Measurements from ENCODE around the gene ACTG2. TPM values are rescaled to one million over a fixed set of nuclear protein-coding genes. Genes with fewer than 3 reads are reported as not detected.

Gene ACTG2
- total RNA-seq, 4 donors from 2014 or later, result 394 to 3,499 (median 729) TPM

- Histone ChIP-seq H3K4me3 (no peak overlapping the region), H3K9me3 (no peaks in the 10 kb centered on the region), H3K27ac (no peak overlapping the region), H3K36me3 (no peaks in the 10 kb centered on the region), H3K4me1 (peaks cover 18 to 50% (median 38%) of the 10 kb centered on the region in 4 donors), H3K27me3 (no peaks in the 10 kb centered on the region)
- intact Hi-C loops (cut with DNase I; ENCODE audit: low total_unique reads) (no loop called here), in situ Hi-C loops (cut with MboI; ENCODE audit: low pct_ligation_motif_present in 1 of 4, low pct_unique_long_range_greater_than_20kb in 1 of 4, low sequenced_read_pairs in 3 of 4) (no loop called here)
- TF ChIP-seq POLR2A (IDR thresholded peaks at IDR 0.05) (no peak), POLR2AphosphoS5 (IDR thresholded peaks at IDR 0.05) (no peak), CTCF (IDR thresholded peaks at IDR 0.05) (no peak), EP300 (IDR thresholded peaks at IDR 0.05; ENCODE audit: low read depth) (no peak)
- 67 to 84% methylated on average over 1 to 2 of the region's 2 CpGs for WGBS, 2 donors (ENCODE audit: low coverage in 1 of 2)
- DNase-seq, result no peak
Measured at GRCh38 chr2:73930386-73930785, 37.6 kb downstream of the ACTG2 start.

- no peak for TF ChIP-seq CTCF (IDR thresholded peaks at IDR 0.05)
- no peak for TF ChIP-seq POLR2AphosphoS5 (IDR thresholded peaks at IDR 0.05)
- no peak for TF ChIP-seq EP300 (IDR thresholded peaks at IDR 0.05; ENCODE audit: low read depth)
- TF ChIP-seq POLR2A (IDR thresholded peaks at IDR 0.05), result no peak
- Histone ChIP-seq H3K9me3 (no peaks in the 10 kb centered on the region), H3K27me3 (no peaks in the 10 kb centered on the region), H3K27ac (no peak overlapping the region), H3K4me3 (no peak overlapping the region), H3K36me3 (no peaks in the 10 kb centered on the region), H3K4me1 (peaks cover 18 to 46% (median 36%) of the 10 kb centered on the region in 4 donors)
- 84 to 93% methylated on average over 5 to 7 of the region's 7 CpGs for WGBS, 2 donors (ENCODE audit: low coverage in 1 of 2)
- DNase-seq, result no peak
- in situ Hi-C loops (cut with MboI; ENCODE audit: low pct_ligation_motif_present in 1 of 4, low pct_unique_long_range_greater_than_20kb in 1 of 4, low sequenced_read_pairs in 3 of 4) (no loop called here), intact Hi-C loops (cut with DNase I; ENCODE audit: low total_unique reads) (no loop called here)
Measured at GRCh38 chr2:73931531-73932500, 39.0 kb downstream of the ACTG2 start.

GRCh38 chr2:73933194-73933593 lies 40.4 kb downstream of the ACTG2 start:
- Histone ChIP-seq H3K9me3 (no peaks in the 10 kb centered on the region), H3K36me3 (no peaks in the 10 kb centered on the region), H3K4me1 (peaks cover 16 to 40% (median 26%) of the 10 kb centered on the region in 4 donors), H3K27me3 (no peaks in the 10 kb centered on the region), H3K27ac (no peak overlapping the region), H3K4me3 (no peak overlapping the region)
- intact Hi-C loops (cut with DNase I; ENCODE audit: low total_unique reads), result no loop called here
- WGBS, 2 donors (ENCODE audit: low coverage in 1 of 2), result 75 to 92% methylated on average over 3 of the region's 3 CpGs
- DNase-seq, result no peak
- in situ Hi-C loops (cut with MboI; ENCODE audit: low pct_ligation_motif_present in 1 of 4, low pct_unique_long_range_greater_than_20kb in 1 of 4, low sequenced_read_pairs in 3 of 4), result no loop called here
- no peak for TF ChIP-seq POLR2AphosphoS5 (IDR thresholded peaks at IDR 0.05)
- no peak for TF ChIP-seq POLR2A (IDR thresholded peaks at IDR 0.05)
- TF ChIP-seq CTCF (IDR thresholded peaks at IDR 0.05), result no peak
- TF ChIP-seq EP300 (IDR thresholded peaks at IDR 0.05; ENCODE audit: low read depth), result no peak

GRCh38 chr2:73935641-73936040 lies 42.8 kb downstream of the ACTG2 start:
- Histone ChIP-seq H3K36me3 (no peaks in the 10 kb centered on the region), H3K27ac (no peak overlapping the region), H3K27me3 (no peaks in the 10 kb centered on the region), H3K4me3 (no peak overlapping the region), H3K9me3 (no peaks in the 10 kb centered on the region), H3K4me1 (peaks cover 0 to 19% (median 6%) of the 10 kb centered on the region in 4 donors)
- TF ChIP-seq POLR2AphosphoS5 (IDR thresholded peaks at IDR 0.05) (no peak), POLR2A (IDR thresholded peaks at IDR 0.05) (no peak), CTCF (IDR thresholded peaks at IDR 0.05) (no peak), EP300 (IDR thresholded peaks at IDR 0.05; ENCODE audit: low read depth) (no peak)
- in situ Hi-C loops (cut with MboI; ENCODE audit: low pct_ligation_motif_present in 1 of 4, low pct_unique_long_range_greater_than_20kb in 1 of 4, low sequenced_read_pairs in 3 of 4) (no loop called here), intact Hi-C loops (cut with DNase I; ENCODE audit: low total_unique reads) (no loop called here)
- no peak for DNase-seq

Data from transverse colon (tissue), 4 donors.